ENCODE measurements around the gene NUMB. TPM values are rescaled to one million over a fixed set of nuclear protein-coding genes. Genes with fewer than 3 reads are reported as not detected.

Gene NUMB
- polyA plus RNA-seq, 4 donors = 38.5 to 87.9 (median 55.4) TPM

- Histone ChIP-seq H3K36me3 (ENCODE audit: control insufficient read depth in 3 of 3, insufficient read depth in 2 of 3, low read depth in 1 of 3, low read length in 3 of 3) (peaks cover 0 to 9% (median 0%) of the 10 kb centered on the region in 3 donors), H3K4me1 (ENCODE audit: control insufficient read depth in 3 of 3, insufficient read depth in 2 of 3, low read depth in 1 of 3, low read length in 2 of 3) (peaks cover 0 to 30% (median 7%) of the 10 kb centered on the region in 3 donors), H3K9me3 (ENCODE audit: control insufficient read depth in 2 of 2, insufficient read depth in 1 of 2, low read depth in 1 of 2, low read length in 1 of 2) (no peaks in the 10 kb centered on the region), H3K27ac (ENCODE audit: low read depth in 1 of 3, low read length in 2 of 3) (no peak overlapping the region), H3K27me3 (ENCODE audit: control insufficient read depth in 3 of 3, insufficient read depth in 3 of 3, low read length in 3 of 3) (no peaks in the 10 kb centered on the region), H3K4me3 (ENCODE audit: low read depth in 1 of 3, low read length in 3 of 3) (no peak overlapping the region)
- WGBS, 3 donors = 78 to 80% (median 78%) methylated on average over 6 of the region's 6 CpGs
- FAIRE-seq (no peak), DNase-seq (no peak)
Measured at GRCh38 chr14:73471582-73472184, 13.3 kb upstream of the NUMB start.

GRCh38 chr14:73468828-73469375, 10.6 kb upstream of the NUMB start:
- 47 to 80% (median 61%) methylated on average over 3 of the region's 3 CpGs for WGBS, 3 donors
- DNase-seq = peak; percentile 79 to 90
- FAIRE-seq = no peak
- peaks cover 0 to 10% (median 0%) of the 10 kb centered on the region in 3 donors for H3K36me3 ChIP-seq (ENCODE audit: control insufficient read depth in 3 of 3, insufficient read depth in 2 of 3, low read depth in 1 of 3, low read length in 3 of 3)
- H3K27ac ChIP-seq (ENCODE audit: low read depth in 1 of 3, low read length in 2 of 3) = peak overlapping the region in 2 of 3 donors; percentile 74 to 82
- H3K9me3 ChIP-seq (ENCODE audit: control insufficient read depth in 2 of 2, insufficient read depth in 1 of 2, low read depth in 1 of 2, low read length in 1 of 2) = no peaks in the 10 kb centered on the region
- H3K4me3 ChIP-seq (ENCODE audit: low read depth in 1 of 3, low read length in 3 of 3) = no peak overlapping the region
- H3K4me1 ChIP-seq (ENCODE audit: control insufficient read depth in 3 of 3, insufficient read depth in 2 of 3, low read depth in 1 of 3, low read length in 2 of 3) = peaks cover 0 to 45% (median 13%) of the 10 kb centered on the region in 3 donors
- no peaks in the 10 kb centered on the region for H3K27me3 ChIP-seq (ENCODE audit: control insufficient read depth in 3 of 3, insufficient read depth in 3 of 3, low read length in 3 of 3)

DNA sequence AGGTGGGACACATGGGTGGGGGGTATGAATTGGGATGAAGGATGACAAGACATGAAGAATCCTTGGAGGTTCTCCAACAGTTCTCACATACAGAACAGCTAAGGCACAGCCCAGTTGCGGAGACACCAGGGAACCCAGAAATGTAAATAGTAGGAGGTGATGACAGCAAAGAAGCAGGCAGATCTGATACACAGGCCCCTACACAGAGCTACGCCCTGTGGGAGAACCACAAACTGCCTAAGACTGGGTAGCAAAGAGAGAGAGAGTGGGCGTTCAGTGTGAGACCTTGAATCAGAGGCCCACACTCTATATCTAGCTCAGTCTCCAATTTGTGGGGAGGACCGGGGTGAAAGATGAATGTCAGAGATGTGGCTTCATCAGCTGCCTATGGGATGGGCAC, 9.5 kb upstream of the NUMB start:
- Histone ChIP-seq H3K27me3 (ENCODE audit: control insufficient read depth in 3 of 3, insufficient read depth in 3 of 3, low read length in 3 of 3) (no peaks in the 10 kb centered on the region), H3K36me3 (ENCODE audit: control insufficient read depth in 3 of 3, insufficient read depth in 2 of 3, low read depth in 1 of 3, low read length in 3 of 3) (peaks cover 0 to 10% (median 0%) of the 10 kb centered on the region in 3 donors), H3K27ac (ENCODE audit: low read depth in 1 of 3, low read length in 2 of 3) (peak overlapping the region in 2 of 3 donors; percentile 74 to 82), H3K4me3 (ENCODE audit: low read depth in 1 of 3, low read length in 3 of 3) (no peak overlapping the region), H3K9me3 (ENCODE audit: control insufficient read depth in 2 of 2, insufficient read depth in 1 of 2, low read depth in 1 of 2, low read length in 1 of 2) (no peaks in the 10 kb centered on the region), H3K4me1 (ENCODE audit: control insufficient read depth in 3 of 3, insufficient read depth in 2 of 3, low read depth in 1 of 3, low read length in 2 of 3) (peaks cover 3 to 49% (median 18%) of the 10 kb centered on the region in 3 donors)
- DNase-seq = no peak
- FAIRE-seq = no peak
- WGBS, 3 donors = 78 to 91% (median 81%) methylated on average over 4 of the region's 4 CpGs

GRCh38 chr14:73467377-73467776, 9.0 kb upstream of the NUMB start:
- peak overlapping the region in 1 of 3 donors; percentile 82 for H3K27ac ChIP-seq (ENCODE audit: low read depth in 1 of 3, low read length in 2 of 3)
- H3K4me1 ChIP-seq (ENCODE audit: control insufficient read depth in 3 of 3, insufficient read depth in 2 of 3, low read depth in 1 of 3, low read length in 2 of 3) = peaks cover 3 to 49% (median 18%) of the 10 kb centered on the region in 3 donors
- H3K27me3 ChIP-seq (ENCODE audit: control insufficient read depth in 3 of 3, insufficient read depth in 3 of 3, low read length in 3 of 3) = no peaks in the 10 kb centered on the region
- WGBS, 3 donors = 75 to 78% (median 78%) methylated on average over 5 of the region's 5 CpGs
- H3K9me3 ChIP-seq (ENCODE audit: control insufficient read depth in 2 of 2, insufficient read depth in 1 of 2, low read depth in 1 of 2, low read length in 1 of 2) = no peaks in the 10 kb centered on the region
- no peak overlapping the region for H3K4me3 ChIP-seq (ENCODE audit: low read depth in 1 of 3, low read length in 3 of 3)
- no peak for FAIRE-seq
- peaks cover 0 to 10% (median 0%) of the 10 kb centered on the region in 3 donors for H3K36me3 ChIP-seq (ENCODE audit: control insufficient read depth in 3 of 3, insufficient read depth in 2 of 3, low read depth in 1 of 3, low read length in 3 of 3)
- DNase-seq = no peak

DNA sequence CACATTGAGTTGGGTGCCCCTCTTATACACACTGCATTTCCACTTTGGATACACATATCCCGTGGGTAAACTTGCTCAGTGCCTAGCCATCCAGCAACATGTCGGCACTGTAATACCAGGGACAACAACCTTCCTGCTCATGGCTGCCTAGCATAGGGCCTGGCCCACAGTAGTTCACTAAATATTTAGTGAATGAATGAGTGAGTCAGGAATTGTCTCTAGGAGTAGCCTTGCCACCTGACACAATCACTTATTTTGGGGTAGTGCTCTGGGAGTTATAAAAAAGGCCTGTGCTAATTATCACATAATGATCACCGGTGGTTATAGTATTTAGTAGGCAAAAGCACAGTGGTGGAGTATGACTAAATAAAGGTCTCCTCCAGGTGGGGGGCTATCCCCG, 8.5 kb upstream of the NUMB start:
- H3K4me3 ChIP-seq (ENCODE audit: low read depth in 1 of 3, low read length in 3 of 3) = no peak overlapping the region
- H3K27me3 ChIP-seq (ENCODE audit: control insufficient read depth in 3 of 3, insufficient read depth in 3 of 3, low read length in 3 of 3) = no peaks in the 10 kb centered on the region
- H3K27ac ChIP-seq (ENCODE audit: low read depth in 1 of 3, low read length in 2 of 3) = no peak overlapping the region
- H3K36me3 ChIP-seq (ENCODE audit: control insufficient read depth in 3 of 3, insufficient read depth in 2 of 3, low read depth in 1 of 3, low read length in 3 of 3) = peaks cover 0 to 10% (median 0%) of the 10 kb centered on the region in 3 donors
- WGBS, 3 donors = 92 to 94% (median 93%) methylated on average over 4 of the region's 4 CpGs
- DNase-seq (no peak), FAIRE-seq (no peak)
- H3K4me1 ChIP-seq (ENCODE audit: control insufficient read depth in 3 of 3, insufficient read depth in 2 of 3, low read depth in 1 of 3, low read length in 2 of 3) = peaks cover 3 to 51% (median 18%) of the 10 kb centered on the region in 3 donors
- H3K9me3 ChIP-seq (ENCODE audit: control insufficient read depth in 2 of 2, insufficient read depth in 1 of 2, low read depth in 1 of 2, low read length in 1 of 2) = no peaks in the 10 kb centered on the region

DNA sequence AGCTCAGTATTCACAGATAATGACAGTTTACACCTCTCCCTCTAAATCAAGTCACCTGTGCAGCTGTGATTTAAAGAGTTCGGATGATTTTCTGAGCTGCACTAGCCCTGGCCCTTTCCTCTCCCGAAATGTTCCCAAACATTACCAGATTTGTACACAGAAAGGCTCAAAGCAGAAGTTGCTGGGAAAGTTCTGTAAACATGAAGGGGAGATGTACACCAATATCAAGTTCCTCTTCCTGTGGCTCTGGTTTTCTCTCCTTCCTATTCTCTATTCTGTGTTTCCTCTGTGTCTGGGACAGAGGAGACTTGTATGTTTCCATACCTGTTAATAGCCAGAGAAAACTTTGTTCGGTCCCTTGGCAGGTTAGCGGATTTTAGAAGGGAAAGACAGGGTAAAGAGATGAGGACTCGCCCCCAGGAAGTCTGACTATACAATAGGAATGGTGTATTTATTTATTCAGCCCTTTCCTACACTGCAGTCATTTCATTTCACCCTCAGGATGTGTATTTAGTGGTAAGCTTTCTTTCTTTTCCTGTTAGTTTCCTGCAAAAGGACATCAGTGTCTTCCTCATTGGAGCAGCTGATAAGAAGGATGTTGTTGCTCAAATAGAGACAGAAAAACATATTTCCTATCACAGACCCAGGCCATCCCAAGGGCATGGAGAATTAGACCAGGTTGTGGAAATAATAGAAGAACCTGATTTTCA, 7.6 kb upstream of the NUMB start:
- Histone ChIP-seq H3K4me3 (ENCODE audit: low read depth in 1 of 3, low read length in 3 of 3) (no peak overlapping the region), H3K4me1 (ENCODE audit: control insufficient read depth in 3 of 3, insufficient read depth in 2 of 3, low read depth in 1 of 3, low read length in 2 of 3) (peaks cover 8 to 60% (median 19%) of the 10 kb centered on the region in 3 donors)
- 59 to 78% (median 71%) methylated on average over 5 of the region's 5 CpGs for WGBS, 3 donors

GRCh38 chr14:73463411-73463810, 5.1 kb upstream of the NUMB start:
- DNase-seq = peak; percentile 52 to 65
- Histone ChIP-seq H3K4me3 (ENCODE audit: low read depth in 1 of 3, low read length in 3 of 3) (peak overlapping the region in 2 of 3 donors; percentile 48 to 49), H3K27ac (ENCODE audit: low read depth in 1 of 3, low read length in 2 of 3) (peak overlapping the region; percentile 77 to 93 (median 89)), H3K9me3 (ENCODE audit: control insufficient read depth in 2 of 2, insufficient read depth in 1 of 2, low read depth in 1 of 2, low read length in 1 of 2) (no peaks in the 10 kb centered on the region), H3K27me3 (ENCODE audit: control insufficient read depth in 3 of 3, insufficient read depth in 3 of 3, low read length in 3 of 3) (no peaks in the 10 kb centered on the region), H3K4me1 (ENCODE audit: control insufficient read depth in 3 of 3, insufficient read depth in 2 of 3, low read depth in 1 of 3, low read length in 2 of 3) (peaks cover 13 to 66% (median 20%) of the 10 kb centered on the region in 3 donors), H3K36me3 (ENCODE audit: control insufficient read depth in 3 of 3, insufficient read depth in 2 of 3, low read depth in 1 of 3, low read length in 3 of 3) (peaks cover 0 to 10% (median 0%) of the 10 kb centered on the region in 3 donors)
- no peak for FAIRE-seq
- WGBS, 3 donors = 18 to 34% (median 19%) methylated on average over 5 of the region's 5 CpGs

More for the DNA sequence above, 7.6 kb upstream of the NUMB start:
- Histone ChIP-seq H3K9me3 (ENCODE audit: control insufficient read depth in 2 of 2, insufficient read depth in 1 of 2, low read depth in 1 of 2, low read length in 1 of 2) (no peaks in the 10 kb centered on the region), H3K27me3 (ENCODE audit: control insufficient read depth in 3 of 3, insufficient read depth in 3 of 3, low read length in 3 of 3) (no peaks in the 10 kb centered on the region), H3K27ac (ENCODE audit: low read depth in 1 of 3, low read length in 2 of 3) (peak overlapping the region in 2 of 3 donors; percentile 27 to 55), H3K36me3 (ENCODE audit: control insufficient read depth in 3 of 3, insufficient read depth in 2 of 3, low read depth in 1 of 3, low read length in 3 of 3) (peaks cover 0 to 10% (median 0%) of the 10 kb centered on the region in 3 donors)
- DNase-seq (peak in 1 of 2 donors; percentile 14), FAIRE-seq (no peak)

- FAIRE-seq (no peak), DNase-seq (peak in 1 of 2 donors; percentile 65)
- peaks cover 13 to 60% (median 17%) of the 10 kb centered on the region in 3 donors for H3K4me1 ChIP-seq (ENCODE audit: control insufficient read depth in 3 of 3, insufficient read depth in 2 of 3, low read depth in 1 of 3, low read length in 2 of 3)
Measured at GRCh38 chr14:73462815-73463214, 4.5 kb upstream of the NUMB start.

More at GRCh38 chr14:73462815-73463214, 4.5 kb upstream of the NUMB start:
- 14 to 45% (median 30%) methylated on average over 4 of the region's 4 CpGs for WGBS, 3 donors
- Histone ChIP-seq H3K27ac (ENCODE audit: low read depth in 1 of 3, low read length in 2 of 3) (peak overlapping the region; percentile 77 to 93 (median 89)), H3K4me3 (ENCODE audit: low read depth in 1 of 3, low read length in 3 of 3) (peak overlapping the region in 2 of 3 donors; percentile 48 to 49), H3K27me3 (ENCODE audit: control insufficient read depth in 3 of 3, insufficient read depth in 3 of 3, low read length in 3 of 3) (no peaks in the 10 kb centered on the region), H3K36me3 (ENCODE audit: control insufficient read depth in 3 of 3, insufficient read depth in 2 of 3, low read depth in 1 of 3, low read length in 3 of 3) (peaks cover 0 to 9% (median 0%) of the 10 kb centered on the region in 3 donors), H3K9me3 (ENCODE audit: control insufficient read depth in 2 of 2, insufficient read depth in 1 of 2, low read depth in 1 of 2, low read length in 1 of 2) (no peaks in the 10 kb centered on the region)

All from small intestine (tissue), 7 donors.